ENCODE results near the gene DLGAP1.

DLGAP1 gene

DNA sequence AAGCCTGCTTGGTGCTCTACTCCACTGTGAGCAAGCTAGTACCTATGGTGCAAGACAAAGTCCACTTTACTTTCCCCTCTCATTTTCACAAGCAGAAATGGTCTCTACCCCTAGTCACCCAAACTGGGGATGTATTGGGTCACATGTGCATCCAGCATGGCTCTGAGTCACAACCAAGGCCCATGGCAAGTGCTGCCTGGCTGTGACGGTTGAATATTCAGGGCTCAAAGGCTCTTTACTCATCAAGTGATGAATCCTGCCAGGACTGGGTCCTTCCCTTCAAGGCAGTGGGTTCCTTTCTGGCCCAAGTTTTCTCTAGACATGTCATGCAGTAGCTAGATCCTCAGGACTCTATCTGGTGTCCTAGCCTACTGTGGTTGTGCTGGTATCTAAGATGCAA, 311.5 kb downstream of the DLGAP1 start:
- Histone ChIP-seq H3K27me3 (ENCODE audit: control insufficient read depth in 1 of 2, insufficient read depth in 2 of 2, low read length in 2 of 2) (no peaks in the 10 kb centered on the region), H3K36me3 (ENCODE audit: control insufficient read depth in 1 of 2, insufficient read depth in 2 of 2, low read length in 2 of 2) (no peaks in the 10 kb centered on the region), H3K4me1 (ENCODE audit: control insufficient read depth in 1 of 2, insufficient read depth in 2 of 2, low read length in 2 of 2) (no peaks in the 10 kb centered on the region), H3K27ac (ENCODE audit: low read depth, low read length) (no peak overlapping the region), H3K4me3 (ENCODE audit: low read depth in 1 of 2, low read length in 2 of 2) (no peak overlapping the region), H3K9ac (ENCODE audit: low read depth in 1 of 2, low read length in 2 of 2) (no peak overlapping the region), H3K9me3 (ENCODE audit: control insufficient read depth in 1 of 2, low read length in 2 of 2) (no peaks in the 10 kb centered on the region)

DNA sequence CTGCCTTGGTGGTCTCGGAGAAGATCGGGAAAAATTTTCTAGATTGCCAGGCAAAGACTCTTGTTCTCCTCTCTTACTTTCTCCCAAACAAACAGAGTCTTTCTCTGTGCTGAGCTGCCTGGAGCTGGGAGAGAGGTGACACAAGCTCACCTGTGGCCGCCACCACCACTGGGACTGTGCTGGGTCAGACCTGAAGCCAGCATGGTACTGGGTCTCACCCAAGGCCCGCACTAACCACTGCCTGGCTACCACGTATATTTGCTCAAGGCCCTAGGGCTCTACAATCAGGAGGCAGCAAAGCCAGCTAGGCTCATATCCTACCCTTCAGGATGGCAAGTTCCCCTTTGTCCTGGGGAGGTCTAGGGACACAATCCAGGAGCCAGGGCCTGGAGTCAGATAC, 312.2 kb downstream of the DLGAP1 start:
- no peak overlapping the region for H3K9ac ChIP-seq (ENCODE audit: low read depth in 1 of 2, low read length in 2 of 2)
- no peaks in the 10 kb centered on the region for H3K4me1 ChIP-seq (ENCODE audit: control insufficient read depth in 1 of 2, insufficient read depth in 2 of 2, low read length in 2 of 2)
- no peak overlapping the region for H3K4me3 ChIP-seq (ENCODE audit: low read depth in 1 of 2, low read length in 2 of 2)
- H3K27me3 ChIP-seq (ENCODE audit: control insufficient read depth in 1 of 2, insufficient read depth in 2 of 2, low read length in 2 of 2): no peaks in the 10 kb centered on the region
- no peak overlapping the region for H3K27ac ChIP-seq (ENCODE audit: low read depth, low read length)
- H3K9me3 ChIP-seq (ENCODE audit: control insufficient read depth in 1 of 2, low read length in 2 of 2): no peaks in the 10 kb centered on the region
- H3K36me3 ChIP-seq (ENCODE audit: control insufficient read depth in 1 of 2, insufficient read depth in 2 of 2, low read length in 2 of 2): no peaks in the 10 kb centered on the region

DNA sequence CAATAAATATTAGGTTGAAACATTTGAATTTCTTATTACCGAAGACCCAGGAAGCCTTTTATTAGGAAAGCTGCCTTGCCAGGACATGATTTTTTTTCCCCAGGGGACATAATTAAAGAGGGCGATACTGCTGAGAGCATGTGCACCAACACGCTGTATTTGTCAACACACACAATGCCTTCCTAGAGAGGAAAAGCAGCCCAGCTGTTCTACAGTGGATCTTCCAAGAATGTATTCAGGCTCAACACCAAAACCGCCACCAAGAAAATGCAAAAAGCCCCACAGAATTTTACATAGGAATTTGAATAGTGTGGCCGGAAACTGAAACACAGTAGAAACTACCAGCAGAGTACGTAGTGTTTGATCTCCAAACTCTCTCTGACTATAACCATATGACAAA, 320.4 kb downstream of the DLGAP1 start:
- Histone ChIP-seq H3K9ac (ENCODE audit: low read depth in 1 of 2, low read length in 2 of 2) (no peak overlapping the region), H3K4me3 (ENCODE audit: low read depth in 1 of 2, low read length in 2 of 2) (no peak overlapping the region), H3K36me3 (ENCODE audit: control insufficient read depth in 1 of 2, insufficient read depth in 2 of 2, low read length in 2 of 2) (no peaks in the 10 kb centered on the region), H3K27me3 (ENCODE audit: control insufficient read depth in 1 of 2, insufficient read depth in 2 of 2, low read length in 2 of 2) (no peaks in the 10 kb centered on the region), H3K27ac (ENCODE audit: low read depth, low read length) (no peak overlapping the region), H3K4me1 (ENCODE audit: control insufficient read depth in 1 of 2, insufficient read depth in 2 of 2, low read length in 2 of 2) (no peaks in the 10 kb centered on the region), H3K9me3 (ENCODE audit: control insufficient read depth in 1 of 2, low read length in 2 of 2) (no peaks in the 10 kb centered on the region)

DNA sequence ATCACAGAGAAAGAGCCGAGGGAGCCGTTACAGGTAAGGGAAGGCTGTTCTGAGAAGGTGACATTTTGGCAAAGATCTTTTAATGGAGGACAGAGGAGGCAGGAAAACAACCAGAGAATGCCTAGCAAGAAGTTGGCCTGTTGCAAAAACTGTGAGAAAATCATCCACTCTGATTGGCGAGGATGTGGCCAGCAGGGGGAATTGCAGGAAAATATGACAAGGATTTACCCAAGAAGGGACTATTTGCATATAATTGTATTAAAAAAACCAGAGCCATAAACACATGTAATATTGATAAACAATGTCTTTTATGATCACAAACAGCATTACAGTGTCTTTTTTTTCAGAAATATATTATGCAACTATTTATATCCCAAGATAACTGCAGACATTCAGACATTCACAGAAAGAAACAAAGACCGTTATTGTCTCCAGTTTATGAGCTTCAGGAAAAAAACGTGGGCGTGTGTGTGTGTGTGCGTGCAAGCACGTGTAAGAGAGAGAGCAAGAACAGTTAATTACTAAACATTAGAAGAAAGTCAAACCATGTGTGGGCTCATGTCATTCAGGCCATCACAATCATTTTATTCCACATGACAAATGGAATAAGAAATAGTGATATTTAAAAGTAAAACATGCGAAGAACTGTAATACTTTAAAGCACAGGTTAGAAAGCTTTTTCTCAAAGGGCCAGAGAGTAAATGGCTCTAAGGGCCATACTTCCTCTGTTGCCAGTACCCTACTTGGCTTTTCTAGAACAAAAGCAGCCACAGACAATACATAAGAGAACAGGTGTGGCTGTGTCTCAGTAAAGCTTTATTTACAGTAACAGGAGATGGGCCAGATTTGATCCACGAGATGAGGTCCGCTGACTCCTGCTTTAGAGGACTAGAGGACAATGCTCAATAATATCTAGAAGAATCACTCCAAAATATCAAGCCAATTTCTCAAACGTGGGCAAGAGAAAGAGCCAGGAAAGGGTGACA, 324.1 kb downstream of the DLGAP1 start:
- H3K27me3 ChIP-seq (ENCODE audit: control insufficient read depth in 1 of 2, insufficient read depth in 2 of 2, low read length in 2 of 2): no peaks in the 10 kb centered on the region
- no peaks in the 10 kb centered on the region for H3K4me1 ChIP-seq (ENCODE audit: control insufficient read depth in 1 of 2, insufficient read depth in 2 of 2, low read length in 2 of 2)
- no peak overlapping the region for H3K9ac ChIP-seq (ENCODE audit: low read depth in 1 of 2, low read length in 2 of 2)
- no peaks in the 10 kb centered on the region for H3K9me3 ChIP-seq (ENCODE audit: control insufficient read depth in 1 of 2, low read length in 2 of 2)
- no peaks in the 10 kb centered on the region for H3K36me3 ChIP-seq (ENCODE audit: control insufficient read depth in 1 of 2, insufficient read depth in 2 of 2, low read length in 2 of 2)
- H3K27ac ChIP-seq (ENCODE audit: low read depth, low read length): no peak overlapping the region
- H3K4me3 ChIP-seq (ENCODE audit: low read depth in 1 of 2, low read length in 2 of 2): no peak overlapping the region

DNA sequence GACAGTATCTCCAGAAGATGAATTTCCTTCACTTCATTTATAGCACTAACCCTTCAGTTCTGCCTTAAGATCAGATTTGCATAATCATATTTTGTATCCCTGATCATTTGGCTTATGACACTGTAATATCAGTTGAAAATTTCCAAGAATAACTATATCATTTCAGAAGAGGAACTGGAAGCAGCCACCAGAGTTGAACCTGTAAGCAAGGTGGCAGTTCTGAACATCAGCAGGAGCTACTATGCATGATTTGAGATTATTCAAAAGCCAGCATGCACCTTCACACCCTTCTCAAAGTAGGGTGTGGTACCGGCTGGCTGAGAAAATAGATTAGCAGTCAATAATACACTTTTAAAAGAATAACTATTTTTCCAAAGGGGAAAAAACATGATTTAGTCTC, 328.2 kb downstream of the DLGAP1 start:
- H3K36me3 ChIP-seq (ENCODE audit: control insufficient read depth in 1 of 2, insufficient read depth in 2 of 2, low read length in 2 of 2): no peaks in the 10 kb centered on the region
- H3K4me1 ChIP-seq (ENCODE audit: control insufficient read depth in 1 of 2, insufficient read depth in 2 of 2, low read length in 2 of 2): no peaks in the 10 kb centered on the region
- no peak overlapping the region for H3K9ac ChIP-seq (ENCODE audit: low read depth in 1 of 2, low read length in 2 of 2)

DNA sequence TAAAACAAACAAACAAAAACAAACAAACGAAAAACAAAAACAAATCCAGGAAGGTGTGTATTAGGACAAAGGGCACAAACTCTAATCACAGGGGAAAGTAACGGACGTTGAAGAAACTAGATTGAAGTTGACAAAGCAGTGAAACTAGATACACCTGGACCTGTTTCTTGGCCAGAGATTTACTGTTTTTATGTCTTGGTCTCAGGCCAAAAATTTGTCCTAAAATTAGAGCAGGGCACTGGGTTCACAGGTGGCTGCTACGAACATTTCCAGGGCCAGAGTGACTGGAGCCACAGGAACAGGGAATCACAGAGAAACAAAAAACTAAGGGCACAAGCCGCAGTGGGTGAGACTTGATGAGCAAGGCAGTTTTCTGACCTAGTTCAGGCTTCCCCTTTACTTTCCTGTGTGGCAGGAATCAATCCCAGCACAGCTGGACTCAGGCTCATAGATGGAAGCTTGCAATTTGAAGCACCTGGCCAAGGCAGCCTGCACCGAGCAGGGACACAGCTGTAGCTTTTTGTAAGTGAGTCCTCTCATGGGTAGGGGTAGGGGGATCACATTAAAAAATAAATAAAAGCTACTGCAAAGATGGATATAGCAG, 329.4 kb downstream of the DLGAP1 start:
- Histone ChIP-seq H3K9ac (ENCODE audit: low read depth in 1 of 2, low read length in 2 of 2) (no peak overlapping the region), H3K27me3 (ENCODE audit: control insufficient read depth in 1 of 2, insufficient read depth in 2 of 2, low read length in 2 of 2) (no peaks in the 10 kb centered on the region)

More for the DNA sequence above, 328.2 kb downstream of the DLGAP1 start:
- Histone ChIP-seq H3K4me3 (ENCODE audit: low read depth in 1 of 2, low read length in 2 of 2) (no peak overlapping the region), H3K27ac (ENCODE audit: low read depth, low read length) (no peak overlapping the region), H3K9me3 (ENCODE audit: control insufficient read depth in 1 of 2, low read length in 2 of 2) (no peaks in the 10 kb centered on the region), H3K27me3 (ENCODE audit: control insufficient read depth in 1 of 2, insufficient read depth in 2 of 2, low read length in 2 of 2) (no peaks in the 10 kb centered on the region)

DNA sequence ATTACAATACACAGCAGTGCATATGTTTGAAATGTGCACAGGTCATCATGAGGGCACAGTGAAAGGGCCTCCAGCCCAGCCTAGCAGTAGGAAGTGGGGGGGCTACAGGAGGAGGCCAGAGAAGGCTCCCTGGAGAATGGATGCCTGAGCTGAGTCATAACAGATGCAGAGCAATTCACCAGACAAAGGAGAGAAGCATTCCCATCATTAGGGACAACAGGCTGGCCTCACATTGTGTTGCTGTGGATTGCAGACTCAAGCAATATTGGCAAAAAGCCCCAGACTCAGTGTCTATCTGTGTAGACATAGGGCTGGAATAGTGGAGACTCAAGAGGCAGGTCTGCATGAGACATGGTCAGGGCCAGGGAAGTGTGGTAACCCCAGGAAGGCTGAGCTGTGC, 329.9 kb downstream of the DLGAP1 start:
- Histone ChIP-seq H3K36me3 (ENCODE audit: control insufficient read depth in 1 of 2, insufficient read depth in 2 of 2, low read length in 2 of 2) (no peaks in the 10 kb centered on the region), H3K4me1 (ENCODE audit: control insufficient read depth in 1 of 2, insufficient read depth in 2 of 2, low read length in 2 of 2) (no peaks in the 10 kb centered on the region), H3K27ac (ENCODE audit: low read depth, low read length) (no peak overlapping the region), H3K4me3 (ENCODE audit: low read depth in 1 of 2, low read length in 2 of 2) (no peak overlapping the region), H3K9me3 (ENCODE audit: control insufficient read depth in 1 of 2, low read length in 2 of 2) (no peaks in the 10 kb centered on the region), H3K9ac (ENCODE audit: low read depth in 1 of 2, low read length in 2 of 2) (no peak overlapping the region), H3K27me3 (ENCODE audit: control insufficient read depth in 1 of 2, insufficient read depth in 2 of 2, low read length in 2 of 2) (no peaks in the 10 kb centered on the region)

More for the DNA sequence above, 329.4 kb downstream of the DLGAP1 start:
- Histone ChIP-seq H3K36me3 (ENCODE audit: control insufficient read depth in 1 of 2, insufficient read depth in 2 of 2, low read length in 2 of 2) (no peaks in the 10 kb centered on the region), H3K27ac (ENCODE audit: low read depth, low read length) (no peak overlapping the region), H3K4me1 (ENCODE audit: control insufficient read depth in 1 of 2, insufficient read depth in 2 of 2, low read length in 2 of 2) (no peaks in the 10 kb centered on the region), H3K9me3 (ENCODE audit: control insufficient read depth in 1 of 2, low read length in 2 of 2) (no peaks in the 10 kb centered on the region), H3K4me3 (ENCODE audit: low read depth in 1 of 2, low read length in 2 of 2) (no peak overlapping the region)

DNA sequence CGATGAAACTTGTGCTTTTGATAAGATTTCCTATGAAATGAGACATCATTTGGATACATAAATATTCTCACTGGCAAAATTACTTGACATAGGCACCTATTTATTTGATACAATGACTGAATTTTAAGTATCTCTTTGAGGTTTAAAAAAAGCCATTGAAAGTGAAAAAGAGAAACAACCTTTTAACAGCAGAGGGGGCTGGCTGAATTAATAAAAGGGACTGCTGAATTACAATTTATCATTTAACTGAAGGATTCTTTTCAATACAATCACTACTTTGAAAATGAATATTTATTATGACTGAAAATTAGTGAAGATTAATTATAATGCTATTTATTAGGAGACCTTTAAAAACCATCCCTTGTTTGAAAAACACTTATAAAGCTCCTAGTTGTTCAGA, 335.3 kb downstream of the DLGAP1 start:
- H3K27me3 ChIP-seq (ENCODE audit: control insufficient read depth in 1 of 2, insufficient read depth in 2 of 2, low read length in 2 of 2): no peaks in the 10 kb centered on the region
- H3K4me1 ChIP-seq (ENCODE audit: control insufficient read depth in 1 of 2, insufficient read depth in 2 of 2, low read length in 2 of 2): no peaks in the 10 kb centered on the region

DNA sequence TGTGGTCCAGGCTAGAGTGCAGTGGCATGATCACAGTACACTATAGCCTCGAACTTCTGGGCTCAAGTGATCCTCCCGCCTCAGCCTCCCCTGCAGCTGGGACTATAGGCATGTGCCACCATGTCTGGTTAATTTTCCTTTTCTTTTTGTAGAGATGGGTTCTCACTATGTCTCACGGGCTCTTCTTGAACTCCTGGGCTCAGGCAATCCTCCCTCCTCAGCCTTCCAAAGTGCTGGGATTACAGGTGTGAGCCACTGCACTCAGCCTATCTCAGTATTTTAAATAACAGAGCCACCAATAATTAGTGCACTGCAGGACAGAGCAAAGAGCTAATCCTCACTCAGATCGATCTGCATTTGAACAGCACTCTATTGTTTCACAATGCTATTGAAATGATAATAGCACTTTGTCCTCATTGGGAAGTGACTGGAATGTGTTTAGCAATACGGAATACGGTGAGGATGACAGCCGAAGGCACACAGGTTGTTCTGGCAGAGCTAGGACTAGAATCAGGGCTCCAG, 335.9 kb downstream of the DLGAP1 start:
- no peaks in the 10 kb centered on the region for H3K4me1 ChIP-seq (ENCODE audit: control insufficient read depth in 1 of 2, insufficient read depth in 2 of 2, low read length in 2 of 2)
- H3K27ac ChIP-seq (ENCODE audit: low read depth, low read length): no peak overlapping the region
- H3K9ac ChIP-seq (ENCODE audit: low read depth in 1 of 2, low read length in 2 of 2): no peak overlapping the region
- H3K4me3 ChIP-seq (ENCODE audit: low read depth in 1 of 2, low read length in 2 of 2): no peak overlapping the region
- H3K36me3 ChIP-seq (ENCODE audit: control insufficient read depth in 1 of 2, insufficient read depth in 2 of 2, low read length in 2 of 2): no peaks in the 10 kb centered on the region
- no peaks in the 10 kb centered on the region for H3K9me3 ChIP-seq (ENCODE audit: control insufficient read depth in 1 of 2, low read length in 2 of 2)
- H3K27me3 ChIP-seq (ENCODE audit: control insufficient read depth in 1 of 2, insufficient read depth in 2 of 2, low read length in 2 of 2): no peaks in the 10 kb centered on the region

More for the DNA sequence above, 335.3 kb downstream of the DLGAP1 start:
- H3K4me3 ChIP-seq (ENCODE audit: low read depth in 1 of 2, low read length in 2 of 2): no peak overlapping the region
- no peak overlapping the region for H3K9ac ChIP-seq (ENCODE audit: low read depth in 1 of 2, low read length in 2 of 2)
- H3K9me3 ChIP-seq (ENCODE audit: control insufficient read depth in 1 of 2, low read length in 2 of 2): no peaks in the 10 kb centered on the region
- H3K36me3 ChIP-seq (ENCODE audit: control insufficient read depth in 1 of 2, insufficient read depth in 2 of 2, low read length in 2 of 2): no peaks in the 10 kb centered on the region
- no peak overlapping the region for H3K27ac ChIP-seq (ENCODE audit: low read depth, low read length)

DNA sequence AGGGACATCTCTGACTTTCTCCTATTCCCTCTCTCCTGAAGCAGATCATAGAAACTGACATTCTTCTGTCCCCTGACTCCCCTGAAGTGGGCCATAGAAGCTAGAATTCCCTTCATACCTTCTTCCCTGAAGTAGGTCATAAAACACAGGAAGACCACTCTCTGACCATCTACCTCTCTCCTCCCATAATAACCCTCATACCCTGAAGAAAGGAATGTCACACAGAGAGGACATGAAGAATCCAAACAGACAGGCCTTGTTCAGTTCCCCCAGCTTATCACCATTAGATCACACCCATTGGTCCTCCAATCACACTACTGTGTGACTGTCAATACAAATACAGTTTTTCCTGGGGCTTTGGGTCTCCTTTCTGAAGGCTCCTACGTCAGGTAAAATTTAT, 347.1 kb downstream of the DLGAP1 start:
- H3K9me3 ChIP-seq (ENCODE audit: control insufficient read depth in 1 of 2, low read length in 2 of 2): no peaks in the 10 kb centered on the region

More for the DNA sequence above, 347.1 kb downstream of the DLGAP1 start:
- H3K4me1 ChIP-seq (ENCODE audit: control insufficient read depth in 1 of 2, insufficient read depth in 2 of 2, low read length in 2 of 2): no peaks in the 10 kb centered on the region
- H3K4me3 ChIP-seq (ENCODE audit: low read depth in 1 of 2, low read length in 2 of 2): no peak overlapping the region
- no peaks in the 10 kb centered on the region for H3K36me3 ChIP-seq (ENCODE audit: control insufficient read depth in 1 of 2, insufficient read depth in 2 of 2, low read length in 2 of 2)
- no peak overlapping the region for H3K27ac ChIP-seq (ENCODE audit: low read depth, low read length)
- H3K27me3 ChIP-seq (ENCODE audit: control insufficient read depth in 1 of 2, insufficient read depth in 2 of 2, low read length in 2 of 2): no peaks in the 10 kb centered on the region
- H3K9ac ChIP-seq (ENCODE audit: low read depth in 1 of 2, low read length in 2 of 2): no peak overlapping the region

Data from duodenal mucosa (tissue), 2 donors.